Lung (tissue), 12 donors: ENCODE data around the gene TMEM11. TPM values are rescaled to one million over a fixed set of nuclear protein-coding genes. Genes with fewer than 3 reads are reported as not detected.

Source experiments
- ATAC-seq: fragments of 200-7000 bp; cut with Tn5 transposase; one replicate; pipeline ENCODE4 v1.9.1; 2020; ENCODE audit warnings: moderate number of reproducible peaks; ENCODE audit not compliant: insufficient read depth, low FRiP score
- DNase-seq, 3 donors: peaks; one replicate each; pipeline ENCODE4 v3.0.0-alpha.2; 2013 to 2017
- H3K27ac ChIP-seq, 2 donors: one replicate each; pipeline ENCODE4 v1.5.1; 2013; ENCODE audit warnings: mild to moderate bottlenecking in 2 of 2, moderate library complexity in 2 of 2, control low read depth in 1 of 2, inconsistent platforms in 1 of 2, low read depth in 1 of 2, low read length in 1 of 2
- H3K27me3 ChIP-seq, 3 donors: one replicate each; pipeline ENCODE4 v1.5.1; 2013; ENCODE audit warnings: low read length in 2 of 3; ENCODE audit not compliant: control insufficient read depth in 3 of 3, insufficient read depth in 3 of 3
- H3K36me3 ChIP-seq, 4 donors: one replicate each; pipeline ENCODE4 v1.5.1; 2013; ENCODE audit warnings: low read length in 4 of 4, mild to moderate bottlenecking in 1 of 4, moderate library complexity in 1 of 4; ENCODE audit not compliant: control insufficient read depth in 4 of 4, insufficient read depth in 4 of 4
- H3K4me1 ChIP-seq, 5 donors: one replicate each; pipeline ENCODE4 v1.5.1; 2013; ENCODE audit warnings: low read length in 5 of 5, mild to moderate bottlenecking in 2 of 5, moderate library complexity in 1 of 5; ENCODE audit not compliant: control insufficient read depth in 5 of 5, insufficient read depth in 5 of 5
- H3K4me3 ChIP-seq: one replicate; pipeline ENCODE4 v1.5.1; 2013; ENCODE audit warnings: mild to moderate bottlenecking, control low read depth, moderate library complexity
- H3K9ac ChIP-seq, 2 donors: one replicate each; pipeline ENCODE4 v1.5.1; 2013; ENCODE audit warnings: low read length in 2 of 2, control low read depth in 1 of 2; ENCODE audit not compliant: insufficient read depth in 1 of 2
- H3K9me3 ChIP-seq, 4 donors: one replicate each; pipeline ENCODE4 v1.5.1; 2013; ENCODE audit warnings: low read length in 3 of 4, mild to moderate bottlenecking in 1 of 4, moderate library complexity in 1 of 4; ENCODE audit not compliant: control insufficient read depth in 4 of 4, insufficient read depth in 3 of 4
- WGBS, 2 donors: extraction: QIAGEN DNeasy Blood & Tissue Kit; methylation state at CpG; one replicate each; pipeline ENCODE4 v1.1.7; 2013; 5-methylcytosine and 5-hydroxymethylcytosine counted together
- polyA plus RNA-seq, 2 donors: library from polyadenylated mRNA; stranded (reverse); fragments of 200-250 nt; gene quantifications; one replicate each; pipeline ENCODE4 v1.2.1, GENCODE V29; 2013
- total RNA-seq, 2 donors: library from RNA; depleted of rRNA in 1 of 2; stranded (reverse); fragments of >200 nt in 1 of 2; gene quantifications; one replicate each; pipeline ENCODE4 v1.2.1, GENCODE V29; 2014 to 2021
- TF ChIP-seq, protein P1 (sequence below): IDR thresholded peaks from 2 replicates; pipeline ENCODE4 v1.5.1; 2012; ENCODE audit warnings: mild to moderate bottlenecking; ENCODE audit errors: control extremely low read depth, extremely low read depth
- donor health status: control.
- donor health status: control.
- donor health status: Bipolar disorder and iron deficiency.
- donor health status: healthy.
- donor health status: DM: yes; HTN: yes; CAD: no.

Gene TMEM11
- total and polyA plus RNA-seq, 4 donors: 12.1 to 29.4 (median 27.1) TPM

GRCh38 chr17:21252289-21252795 is 38.4 kb upstream of the TMEM11 start:
- peak in 1 of 3 donors; percentile 8 for DNase-seq
- TF ChIP-seq, protein P1, sequence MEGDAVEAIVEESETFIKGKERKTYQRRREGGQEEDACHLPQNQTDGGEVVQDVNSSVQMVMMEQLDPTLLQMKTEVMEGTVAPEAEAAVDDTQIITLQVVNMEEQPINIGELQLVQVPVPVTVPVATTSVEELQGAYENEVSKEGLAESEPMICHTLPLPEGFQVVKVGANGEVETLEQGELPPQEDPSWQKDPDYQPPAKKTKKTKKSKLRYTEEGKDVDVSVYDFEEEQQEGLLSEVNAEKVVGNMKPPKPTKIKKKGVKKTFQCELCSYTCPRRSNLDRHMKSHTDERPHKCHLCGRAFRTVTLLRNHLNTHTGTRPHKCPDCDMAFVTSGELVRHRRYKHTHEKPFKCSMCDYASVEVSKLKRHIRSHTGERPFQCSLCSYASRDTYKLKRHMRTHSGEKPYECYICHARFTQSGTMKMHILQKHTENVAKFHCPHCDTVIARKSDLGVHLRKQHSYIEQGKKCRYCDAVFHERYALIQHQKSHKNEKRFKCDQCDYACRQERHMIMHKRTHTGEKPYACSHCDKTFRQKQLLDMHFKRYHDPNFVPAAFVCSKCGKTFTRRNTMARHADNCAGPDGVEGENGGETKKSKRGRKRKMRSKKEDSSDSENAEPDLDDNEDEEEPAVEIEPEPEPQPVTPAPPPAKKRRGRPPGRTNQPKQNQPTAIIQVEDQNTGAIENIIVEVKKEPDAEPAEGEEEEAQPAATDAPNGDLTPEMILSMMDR: no peak
- peak overlapping the region; percentile 8 to 90 for H3K27ac ChIP-seq

GRCh38 chr17:21251337-21252010 is 37.5 kb upstream of the TMEM11 start:
- Histone ChIP-seq H3K4me3 (no peak overlapping the region), H3K9me3 (no peaks in the 10 kb centered on the region), H3K4me1 (peaks cover 0 to 13% (median 3%) of the 10 kb centered on the region in 5 donors), H3K9ac (no peak overlapping the region), H3K27me3 (no peaks in the 10 kb centered on the region), H3K36me3 (no peaks in the 10 kb centered on the region), H3K27ac (no peak overlapping the region)
- ATAC-seq (no peak), DNase-seq (no peak)
- 79 to 85% methylated on average over 15 of the region's 15 CpGs for WGBS, 2 donors
- TF ChIP-seq, protein P1: no peak

More at GRCh38 chr17:21252289-21252795, 38.4 kb upstream of the TMEM11 start:
- 19 to 31% methylated on average over 12 of the region's 12 CpGs for WGBS, 2 donors
- Histone ChIP-seq H3K4me1 (peaks cover 0 to 13% (median 3%) of the 10 kb centered on the region in 5 donors), H3K36me3 (no peaks in the 10 kb centered on the region), H3K4me3 (peak overlapping the region; percentile 75), H3K9ac (peak overlapping the region in 1 of 2 donors; percentile 7), H3K9me3 (no peaks in the 10 kb centered on the region), H3K27me3 (no peaks in the 10 kb centered on the region)
- no peak for ATAC-seq

DNA sequence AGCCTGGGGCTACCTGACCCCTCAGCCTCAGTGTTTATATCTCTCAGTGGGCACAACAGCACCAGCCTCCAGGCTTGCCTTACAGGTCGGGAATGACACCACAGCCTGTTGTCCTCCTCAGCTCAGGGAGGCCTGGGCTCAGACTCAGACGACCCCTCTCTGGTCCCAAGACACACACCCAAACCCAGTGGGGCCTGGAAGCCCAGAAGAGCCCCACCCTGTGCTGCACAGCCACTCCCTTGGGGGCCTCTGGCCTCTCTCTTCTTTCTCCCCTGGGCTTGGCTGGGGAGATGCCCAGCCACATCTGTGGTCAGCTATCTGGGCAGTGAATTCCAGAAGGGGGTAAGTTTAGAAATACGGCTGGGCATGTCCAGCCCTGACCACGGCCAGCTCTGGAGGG is 36.9 kb upstream of the TMEM11 start:
- H3K36me3 ChIP-seq: no peaks in the 10 kb centered on the region
- TF ChIP-seq, protein P1: no peak
- no peaks in the 10 kb centered on the region for H3K9me3 ChIP-seq
- 71 to 73% methylated on average over 4 of the region's 4 CpGs for WGBS, 2 donors
- H3K4me3 ChIP-seq: no peak overlapping the region
- DNase-seq (no peak), ATAC-seq (no peak)
- no peaks in the 10 kb centered on the region for H3K27me3 ChIP-seq
- H3K4me1 ChIP-seq: peaks cover 0 to 13% (median 3%) of the 10 kb centered on the region in 5 donors
- no peak overlapping the region for H3K27ac ChIP-seq
- H3K9ac ChIP-seq: no peak overlapping the region
